Duodenal mucosa (tissue), 2 donors: ENCODE results near the gene ANO7.

ENCODE experiments used
- H3K27ac ChIP-seq: one replicate; pipeline ENCODE4 v1.7.0; 2013; ENCODE audit warnings: low read depth, low read length
- H3K27me3 ChIP-seq, 2 donors: one replicate each; pipeline ENCODE4 v1.7.0; 2013; ENCODE audit warnings: low read length in 2 of 2, control low read depth in 1 of 2; ENCODE audit not compliant: insufficient read depth in 2 of 2, control insufficient read depth in 1 of 2
- H3K36me3 ChIP-seq, 2 donors: one replicate each; pipeline ENCODE4 v1.7.0; 2013; ENCODE audit warnings: low read length in 2 of 2, control low read depth in 1 of 2; ENCODE audit not compliant: insufficient read depth in 2 of 2, control insufficient read depth in 1 of 2
- H3K4me1 ChIP-seq, 2 donors: one replicate each; pipeline ENCODE4 v1.7.0; 2013; ENCODE audit warnings: low read length in 2 of 2, control low read depth in 1 of 2; ENCODE audit not compliant: insufficient read depth in 2 of 2, control insufficient read depth in 1 of 2
- H3K4me3 ChIP-seq, 2 donors: one replicate each; pipeline ENCODE4 v1.7.0; 2013; ENCODE audit warnings: low read length in 2 of 2, low read depth in 1 of 2
- H3K9ac ChIP-seq, 2 donors: one replicate each; pipeline ENCODE4 v1.7.0; 2013; ENCODE audit warnings: low read length in 2 of 2, low read depth in 1 of 2
- H3K9me3 ChIP-seq, 2 donors: one replicate each; pipeline ENCODE4 v1.7.0; 2013; ENCODE audit warnings: low read length in 2 of 2, control low read depth in 1 of 2; ENCODE audit not compliant: control insufficient read depth in 1 of 2

Gene ANO7

DNA sequence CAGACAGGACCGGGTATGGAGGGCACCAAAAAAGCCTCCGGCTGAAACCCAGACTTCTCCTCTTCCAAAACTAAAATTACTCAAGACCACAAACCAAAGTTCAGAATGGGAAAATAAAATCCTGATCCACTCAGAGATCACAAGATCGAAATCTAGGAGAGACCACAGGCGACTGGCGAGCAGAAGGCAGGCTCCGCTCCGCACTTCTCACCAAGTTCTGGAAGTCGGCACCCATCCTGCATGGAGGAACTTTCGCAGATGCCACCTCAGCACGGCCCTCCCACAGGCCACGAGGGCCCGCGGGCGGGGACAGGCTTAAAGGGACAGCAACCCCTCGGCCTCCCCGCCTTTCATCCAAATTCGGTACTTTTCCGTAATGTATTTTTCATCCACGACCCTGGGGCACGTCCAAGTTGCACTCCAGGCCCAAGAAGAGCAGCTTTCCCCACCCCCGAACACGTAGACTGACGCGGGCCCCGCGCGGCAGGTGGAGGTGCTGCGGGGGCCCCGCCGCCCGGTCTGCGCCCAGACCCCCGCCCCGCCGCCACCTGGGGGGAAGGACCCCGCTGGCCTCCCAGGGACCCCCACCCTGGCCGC is 83.3 kb downstream of the ANO7 start:
- Histone ChIP-seq H3K4me1 (peaks cover 25 to 28% of the 10 kb centered on the region in 2 donors), H3K4me3 (peak overlapping the region; percentile 83 to 87), H3K27me3 (no peaks in the 10 kb centered on the region), H3K9ac (peak overlapping the region; percentile 61 to 63), H3K27ac (peak overlapping the region; percentile 73), H3K9me3 (no peaks in the 10 kb centered on the region), H3K36me3 (peaks cover 5 to 26% of the 10 kb centered on the region in 2 donors)

DNA sequence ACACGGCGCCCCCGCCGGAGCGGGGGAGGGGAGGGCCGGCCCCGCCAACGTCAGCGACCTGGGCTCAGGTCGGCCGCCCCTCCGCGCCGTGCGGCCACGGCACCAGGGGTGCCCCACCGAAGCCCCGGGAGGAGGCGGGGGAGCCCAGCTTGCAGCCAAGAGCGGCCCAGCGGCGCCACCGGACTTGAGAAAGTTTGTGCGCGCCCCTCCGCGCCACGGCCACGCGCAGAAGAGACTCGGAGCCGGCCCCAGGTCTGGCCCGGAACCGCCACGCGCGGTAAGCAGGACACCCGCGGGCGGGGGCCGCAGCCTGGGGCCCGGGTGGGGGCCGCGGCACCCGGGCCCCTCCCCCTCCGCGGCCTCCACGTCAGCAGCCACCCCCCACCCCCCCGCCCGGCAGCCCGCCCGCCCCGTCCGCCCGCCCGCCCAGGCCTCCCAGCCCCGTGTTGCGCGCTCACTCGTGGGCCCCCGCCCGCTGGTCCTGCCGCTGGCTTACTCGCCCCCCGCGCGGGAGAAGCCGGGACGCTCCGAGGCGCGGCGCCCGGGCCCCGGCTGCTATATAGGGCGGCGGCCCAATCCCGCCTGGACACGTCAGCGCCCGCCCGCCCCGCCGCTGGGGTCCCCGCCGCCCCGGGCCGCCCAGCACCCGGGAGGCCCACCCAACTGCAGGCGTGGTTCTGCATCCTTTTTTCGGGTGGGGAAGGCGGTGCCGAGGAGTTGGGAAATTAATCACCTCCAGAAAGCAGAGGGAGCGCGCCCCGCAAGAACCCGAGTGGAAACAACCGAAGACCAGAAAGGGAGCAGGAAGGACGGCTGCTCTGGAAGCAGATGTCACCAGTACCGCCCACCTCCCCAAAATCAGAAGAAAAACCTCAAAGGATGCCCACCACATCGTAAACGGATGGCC is 84.1 kb downstream of the ANO7 start:
- Histone ChIP-seq H3K27ac (peak overlapping the region; percentile 73), H3K9me3 (no peaks in the 10 kb centered on the region), H3K4me1 (peaks cover 25 to 28% of the 10 kb centered on the region in 2 donors), H3K9ac (peak overlapping the region; percentile 63 to 66), H3K4me3 (peak overlapping the region; percentile 83 to 87), H3K27me3 (no peaks in the 10 kb centered on the region), H3K36me3 (peaks cover 5 to 20% of the 10 kb centered on the region in 2 donors)

DNA sequence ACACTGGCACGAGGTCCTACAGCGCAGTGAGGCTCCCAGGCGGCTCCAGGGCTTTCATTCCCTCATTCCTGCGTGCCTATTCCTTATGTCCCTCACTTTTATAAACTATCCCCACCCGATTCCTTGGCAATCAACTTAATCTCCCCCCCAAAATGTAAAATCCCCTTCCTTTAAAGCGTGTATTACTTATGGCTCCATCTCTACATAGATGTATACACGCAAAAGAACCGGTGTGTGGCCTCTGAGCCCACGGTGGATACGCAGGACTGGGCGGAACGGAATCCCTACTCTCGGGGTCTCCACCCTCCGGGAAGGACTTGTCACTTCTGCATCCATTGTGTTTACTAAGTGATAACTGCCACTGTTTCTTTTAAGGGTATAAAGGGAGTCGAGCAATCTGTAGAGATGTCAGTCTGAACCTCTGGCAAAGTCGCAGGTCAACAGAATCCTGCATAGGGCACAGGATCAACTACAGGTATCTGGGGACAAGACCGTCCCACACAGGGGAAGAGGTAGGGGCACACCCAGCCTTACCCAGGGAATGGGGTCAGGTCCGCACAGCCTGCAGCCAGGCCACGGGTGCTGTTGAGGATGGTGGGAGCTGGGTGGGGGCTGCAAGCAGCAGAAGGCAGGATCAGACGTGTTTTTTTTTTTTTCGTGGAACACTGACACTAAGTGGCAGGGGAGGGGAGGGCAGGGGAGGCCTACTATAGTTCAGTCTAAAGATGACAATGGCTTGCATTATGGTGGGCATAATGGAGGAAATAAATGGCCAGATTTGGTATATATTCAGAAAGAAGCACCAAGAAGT is 84.9 kb downstream of the ANO7 start:
- Histone ChIP-seq H3K27ac (no peak overlapping the region), H3K27me3 (no peaks in the 10 kb centered on the region), H3K36me3 (peaks cover 5 to 12% of the 10 kb centered on the region in 2 donors), H3K4me1 (peaks cover 25 to 28% of the 10 kb centered on the region in 2 donors), H3K9me3 (no peaks in the 10 kb centered on the region), H3K9ac (peak overlapping the region; percentile 56 to 66), H3K4me3 (peak overlapping the region; percentile 73 to 80)

DNA sequence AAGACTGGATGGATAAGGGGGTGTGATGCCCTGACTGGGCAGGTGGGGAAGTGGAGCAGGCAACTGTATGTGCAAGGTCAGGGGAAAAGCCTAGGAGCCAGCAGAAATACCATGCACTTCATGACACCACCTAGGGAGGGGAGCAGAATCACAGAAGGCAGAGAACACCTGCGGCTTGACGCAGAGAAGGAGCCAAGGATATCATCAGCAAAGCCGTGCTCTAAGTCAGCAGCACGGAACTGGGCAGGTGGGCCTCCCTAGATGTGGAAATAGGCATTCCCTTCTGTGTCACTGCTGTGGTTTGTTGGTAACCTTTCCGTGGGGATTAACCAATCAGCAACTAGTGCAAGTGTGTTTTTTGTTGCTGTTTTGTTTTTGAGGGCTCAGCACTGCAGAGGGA is 85.7 kb downstream of the ANO7 start:
- Histone ChIP-seq H3K36me3 (peaks cover 0 to 4% of the 10 kb centered on the region in 2 donors), H3K4me3 (no peak overlapping the region), H3K9ac (no peak overlapping the region), H3K9me3 (no peaks in the 10 kb centered on the region), H3K27me3 (no peaks in the 10 kb centered on the region), H3K27ac (no peak overlapping the region), H3K4me1 (peaks cover 25 to 28% of the 10 kb centered on the region in 2 donors)
